RPMI7951 (cell line): ENCODE data around the gene PLEKHG5. TPM values are rescaled to one million over a fixed set of nuclear protein-coding genes. Genes with fewer than 3 reads are reported as not detected.

ENCODE experiments used
- DNase-seq: peaks from one replicate; pipeline ENCODE4 v3.0.0-alpha.2; 2012; ENCODE audit warnings: low read depth
- total RNA-seq: library from RNA; depleted of rRNA; stranded (reverse); fragments of >200 nt; shearing (Covaris generic); gene quantifications from 2 replicates; pipeline ENCODE4 v1.2.3, GENCODE V29; 2014; rRNA removed

PLEKHG5 gene
- total RNA-seq, 1 experiment from 2014 or later: 0.60 TPM

- no peak for DNase-seq
Measured at GRCh38 chr1:6427441-6428390, 63.8 kb downstream of the PLEKHG5 start.

- DNase-seq: no peak
Measured at GRCh38 chr1:6426972-6427350, 64.5 kb downstream of the PLEKHG5 start.

GRCh38 chr1:6426277-6426971 lies 65.0 kb downstream of the PLEKHG5 start:
- DNase-seq: no peak

GRCh38 chr1:6425658-6426057 lies 65.8 kb downstream of the PLEKHG5 start:
- DNase-seq: no peak

GRCh38 chr1:6424619-6425593 lies 66.6 kb downstream of the PLEKHG5 start, which contains the start of gene ESPN:
Gene ESPN (plus strand): TSS chr1:6424776. CDS start chr1:6424956, 180 bp downstream.
- DNase-seq: no peak

- no peak for DNase-seq
Measured at GRCh38 chr1:6424000-6424565, 67.4 kb downstream of the PLEKHG5 start.

- DNase-seq: peak; percentile 75
Measured at GRCh38 chr1:6423321-6423999, 68.0 kb downstream of the PLEKHG5 start.

- no peak for DNase-seq
Measured at GRCh38 chr1:6421266-6421665, 70.2 kb downstream of the PLEKHG5 start.

GRCh38 chr1:6420454-6421042 lies 70.9 kb downstream of the PLEKHG5 start:
- no peak for DNase-seq

- DNase-seq: no peak
Measured at GRCh38 chr1:6419804-6420453, 71.5 kb downstream of the PLEKHG5 start, which contains the start of gene HES2. Gene HES2 (minus strand): TSS chr1:6419919. CDS start chr1:6419820, 99 bp downstream.

GRCh38 chr1:6419397-6419803 lies 72.1 kb downstream of the PLEKHG5 start:
- DNase-seq: no peak

GRCh38 chr1:6418668-6419396 lies 72.6 kb downstream of the PLEKHG5 start:
- DNase-seq: no peak

- no peak for DNase-seq
Measured at GRCh38 chr1:6417961-6418667, 73.4 kb downstream of the PLEKHG5 start.

Other genes starting within 250 kb of the PLEKHG5 start
- not detected in 2 replicates for gene HES3, start 247.5 kb downstream of the PLEKHG5 start, total RNA-seq
- 11.8 and 12.6 TPM in 2 replicates for gene GPR153, start 230.6 kb downstream of the PLEKHG5 start, total RNA-seq
- 142 and 174 TPM in 2 replicates for gene ACOT7, start 97.9 kb downstream of the PLEKHG5 start, total RNA-seq
- under 0.01 and 0.10 TPM in 2 replicates for gene HES2, start 71.7 kb downstream of the PLEKHG5 start, total RNA-seq
- 0.10 TPM in 1 of 2 replicates, not detected in the other for gene ESPN, start 66.9 kb downstream of the PLEKHG5 start, total RNA-seq
- gene TNFRSF25, start 25.5 kb downstream of the PLEKHG5 start, total RNA-seq: 0.12 and 0.49 TPM in 2 replicates
- 14.4 and 14.5 TPM in 2 replicates for gene NOL9, start 62.8 kb upstream of the PLEKHG5 start, total RNA-seq
- gene TAS1R1, start 63.6 kb upstream of the PLEKHG5 start, total RNA-seq: 0.20 TPM in 1 of 2 replicates, not detected in the other
- 11.4 and 15.6 TPM in 2 replicates for gene ZBTB48, start 88.3 kb upstream of the PLEKHG5 start, total RNA-seq
- 11.1 and 14.6 TPM in 2 replicates for gene KLHL21, start 111.2 kb upstream of the PLEKHG5 start, total RNA-seq
- gene PHF13, start 122.1 kb upstream of the PLEKHG5 start, total RNA-seq: 10.7 and 11.2 TPM in 2 replicates
- 29.9 and 30.8 TPM in 2 replicates for gene THAP3, start 133.2 kb upstream of the PLEKHG5 start, total RNA-seq
- gene DNAJC11, start 210.1 kb upstream of the PLEKHG5 start, total RNA-seq: 18.2 and 24.6 TPM in 2 replicates